HL-60 (cell line): ENCODE measurements around the gene GRB10.

Source experiments
- CTCF ChIP-seq: IDR thresholded peaks from one replicate; pipeline ENCODE4 v1.5.1; 2011; ENCODE audit warnings: low read length, control low read depth, inconsistent platforms; ENCODE audit not compliant: insufficient read depth
- GABPA ChIP-seq: IDR thresholded peaks from 2 replicates; pipeline ENCODE4 v1.6.1; 2012; ENCODE audit warnings: low read depth
- POLR2AphosphoS5 ChIP-seq: IDR thresholded peaks from 2 replicates; pipeline ENCODE4 v1.6.1; 2012; ENCODE audit warnings: low read depth
- TF ChIP-seq, protein P1 (sequence below): IDR thresholded peaks from 2 replicates; pipeline ENCODE4 v1.6.1; 2012; ENCODE audit warnings: low read depth; ENCODE audit not compliant: insufficient replicate concordance

GRCh38 chr7:50612704-50613103 is 170.0 kb downstream of the GRB10 start:
- TF ChIP-seq CTCF, result no peak
- TF ChIP-seq GABPA, result no peak
- TF ChIP-seq POLR2AphosphoS5, result no peak
- TF ChIP-seq, protein P1, sequence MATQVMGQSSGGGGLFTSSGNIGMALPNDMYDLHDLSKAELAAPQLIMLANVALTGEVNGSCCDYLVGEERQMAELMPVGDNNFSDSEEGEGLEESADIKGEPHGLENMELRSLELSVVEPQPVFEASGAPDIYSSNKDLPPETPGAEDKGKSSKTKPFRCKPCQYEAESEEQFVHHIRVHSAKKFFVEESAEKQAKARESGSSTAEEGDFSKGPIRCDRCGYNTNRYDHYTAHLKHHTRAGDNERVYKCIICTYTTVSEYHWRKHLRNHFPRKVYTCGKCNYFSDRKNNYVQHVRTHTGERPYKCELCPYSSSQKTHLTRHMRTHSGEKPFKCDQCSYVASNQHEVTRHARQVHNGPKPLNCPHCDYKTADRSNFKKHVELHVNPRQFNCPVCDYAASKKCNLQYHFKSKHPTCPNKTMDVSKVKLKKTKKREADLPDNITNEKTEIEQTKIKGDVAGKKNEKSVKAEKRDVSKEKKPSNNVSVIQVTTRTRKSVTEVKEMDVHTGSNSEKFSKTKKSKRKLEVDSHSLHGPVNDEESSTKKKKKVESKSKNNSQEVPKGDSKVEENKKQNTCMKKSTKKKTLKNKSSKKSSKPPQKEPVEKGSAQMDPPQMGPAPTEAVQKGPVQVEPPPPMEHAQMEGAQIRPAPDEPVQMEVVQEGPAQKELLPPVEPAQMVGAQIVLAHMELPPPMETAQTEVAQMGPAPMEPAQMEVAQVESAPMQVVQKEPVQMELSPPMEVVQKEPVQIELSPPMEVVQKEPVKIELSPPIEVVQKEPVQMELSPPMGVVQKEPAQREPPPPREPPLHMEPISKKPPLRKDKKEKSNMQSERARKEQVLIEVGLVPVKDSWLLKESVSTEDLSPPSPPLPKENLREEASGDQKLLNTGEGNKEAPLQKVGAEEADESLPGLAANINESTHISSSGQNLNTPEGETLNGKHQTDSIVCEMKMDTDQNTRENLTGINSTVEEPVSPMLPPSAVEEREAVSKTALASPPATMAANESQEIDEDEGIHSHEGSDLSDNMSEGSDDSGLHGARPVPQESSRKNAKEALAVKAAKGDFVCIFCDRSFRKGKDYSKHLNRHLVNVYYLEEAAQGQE, result no peak
